Mucosa of descending colon (tissue), 3 donors: ENCODE data around the gene PRR5. TPM values are rescaled to one million over a fixed set of nuclear protein-coding genes. Genes with fewer than 3 reads are reported as not detected.

ENCODE experiments used
- ATAC-seq: fragments of 200-7000 bp; cut with Tn5 transposase; one replicate; pipeline ENCODE4 v1.9.1; 2020; ENCODE audit warnings: mild to moderate bottlenecking, moderate library complexity
- DNase-seq, 3 donors: peaks; one replicate each; pipeline ENCODE4 v3.0.0-alpha.2; 2020
- H3K36me3 ChIP-seq: fragments of 200-600 bp; one replicate; pipeline ENCODE4 v1.8.0; 2021; ENCODE audit warnings: low read depth, mild to moderate bottlenecking
- H3K4me1 ChIP-seq: fragments of 200-600 bp; one replicate; pipeline ENCODE4 v1.8.0; 2021; ENCODE audit warnings: low read depth, mild to moderate bottlenecking
- H3K4me3 ChIP-seq: fragments of 200-600 bp; one replicate; pipeline ENCODE4 v1.8.0; 2021; ENCODE audit warnings: mild to moderate bottlenecking
- H3K9me3 ChIP-seq: fragments of 200-600 bp; one replicate; pipeline ENCODE4 v1.8.0; 2021; ENCODE audit warnings: mild to moderate bottlenecking
- intact Hi-C, 2 donors: fragments of 100-400 bp; cut with DNase I in 1 of 2; cut with micrococcal nuclease in 1 of 2; formaldehyde crosslinking; loops; one replicate each; pipeline versions ENCODE4 v1.11.0 to v1.11.1; 2022; cut with DNase I, micrococcal nuclease
- total RNA-seq, 3 donors: library from RNA; stranded (reverse); fragmentation: NEBNext Ultra II Directional in 2 of 3; extraction: Animal tissue kit (Norgen Biotek cat#: 25700) in 2 of 3; gene quantifications; one replicate each; pipeline versions ENCODE4 v1.2.1 to v1.2.4, GENCODE V29; 2021 to 2023
- TF ChIP-seq, protein P1 (sequence below): fragments of 200-600 bp; IDR thresholded peaks from one replicate; pipeline ENCODE4 v1.8.0; 2022; ENCODE audit warnings: antibody characterized with exemption, mild to moderate bottlenecking
- donor health status: DM: no; HTN: no; CAD: no; lungs with moderate emphysema.
- donor health status: DM: no; HTN: no; CAD: no.
- donor health status: DM: no; HTN: yes; CAD: no.

Gene PRR5
- total RNA-seq, 3 donors from 2014 or later: 21.8 to 46.2 (median 35.1) TPM

DNA sequence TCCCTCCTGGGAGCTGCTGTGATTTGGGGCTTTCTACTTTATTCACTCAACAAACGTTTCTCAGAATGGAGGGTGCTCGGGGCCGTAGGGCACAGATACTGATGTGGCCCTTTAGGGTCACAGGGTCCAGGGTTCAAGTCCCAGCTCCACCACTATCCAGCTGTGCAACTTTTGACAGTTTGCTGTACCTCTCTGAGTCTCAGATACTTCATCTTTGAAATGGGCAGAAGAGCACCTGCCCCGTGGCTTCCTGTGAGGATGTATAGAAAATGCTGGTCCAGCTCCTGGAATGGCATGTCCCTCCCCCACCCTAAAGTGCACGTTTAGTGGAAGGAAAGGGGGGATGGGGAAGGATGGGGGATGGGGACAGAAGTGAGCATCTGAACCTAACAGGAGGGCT, 21.9 kb upstream of the PRR5 start:
- Histone ChIP-seq H3K36me3 (no peaks in the 10 kb centered on the region), H3K4me1 (peaks cover 19% of the 10 kb centered on the region), H3K9me3 (no peaks in the 10 kb centered on the region), H3K4me3 (no peak overlapping the region)
- DNase-seq (no peak), ATAC-seq (no peak)
- intact Hi-C loops: no loop called here
- TF ChIP-seq, protein P1, sequence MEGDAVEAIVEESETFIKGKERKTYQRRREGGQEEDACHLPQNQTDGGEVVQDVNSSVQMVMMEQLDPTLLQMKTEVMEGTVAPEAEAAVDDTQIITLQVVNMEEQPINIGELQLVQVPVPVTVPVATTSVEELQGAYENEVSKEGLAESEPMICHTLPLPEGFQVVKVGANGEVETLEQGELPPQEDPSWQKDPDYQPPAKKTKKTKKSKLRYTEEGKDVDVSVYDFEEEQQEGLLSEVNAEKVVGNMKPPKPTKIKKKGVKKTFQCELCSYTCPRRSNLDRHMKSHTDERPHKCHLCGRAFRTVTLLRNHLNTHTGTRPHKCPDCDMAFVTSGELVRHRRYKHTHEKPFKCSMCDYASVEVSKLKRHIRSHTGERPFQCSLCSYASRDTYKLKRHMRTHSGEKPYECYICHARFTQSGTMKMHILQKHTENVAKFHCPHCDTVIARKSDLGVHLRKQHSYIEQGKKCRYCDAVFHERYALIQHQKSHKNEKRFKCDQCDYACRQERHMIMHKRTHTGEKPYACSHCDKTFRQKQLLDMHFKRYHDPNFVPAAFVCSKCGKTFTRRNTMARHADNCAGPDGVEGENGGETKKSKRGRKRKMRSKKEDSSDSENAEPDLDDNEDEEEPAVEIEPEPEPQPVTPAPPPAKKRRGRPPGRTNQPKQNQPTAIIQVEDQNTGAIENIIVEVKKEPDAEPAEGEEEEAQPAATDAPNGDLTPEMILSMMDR: no peak

DNA sequence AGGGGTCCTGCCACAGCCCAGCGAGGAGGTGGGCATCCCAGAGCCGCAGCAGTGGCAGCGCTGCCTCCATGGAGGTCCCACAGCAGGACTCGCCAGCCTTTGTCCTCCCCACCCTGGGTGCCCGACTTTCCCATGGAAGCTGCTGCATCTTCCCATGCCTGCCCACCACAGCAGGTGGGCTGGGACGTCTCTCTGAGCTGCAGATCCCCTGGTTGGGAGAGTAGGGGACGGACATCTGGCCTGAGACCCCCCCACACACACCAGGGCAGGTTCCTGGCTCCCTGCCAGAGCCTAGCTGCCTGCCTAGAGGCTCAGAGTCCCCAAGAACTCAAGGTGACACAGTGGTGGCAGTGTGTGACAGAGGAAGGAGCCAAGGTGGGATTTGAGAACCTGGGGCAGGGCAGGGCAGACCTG, 21.5 kb upstream of the PRR5 start:
- TF ChIP-seq, protein P1: no peak

DNA sequence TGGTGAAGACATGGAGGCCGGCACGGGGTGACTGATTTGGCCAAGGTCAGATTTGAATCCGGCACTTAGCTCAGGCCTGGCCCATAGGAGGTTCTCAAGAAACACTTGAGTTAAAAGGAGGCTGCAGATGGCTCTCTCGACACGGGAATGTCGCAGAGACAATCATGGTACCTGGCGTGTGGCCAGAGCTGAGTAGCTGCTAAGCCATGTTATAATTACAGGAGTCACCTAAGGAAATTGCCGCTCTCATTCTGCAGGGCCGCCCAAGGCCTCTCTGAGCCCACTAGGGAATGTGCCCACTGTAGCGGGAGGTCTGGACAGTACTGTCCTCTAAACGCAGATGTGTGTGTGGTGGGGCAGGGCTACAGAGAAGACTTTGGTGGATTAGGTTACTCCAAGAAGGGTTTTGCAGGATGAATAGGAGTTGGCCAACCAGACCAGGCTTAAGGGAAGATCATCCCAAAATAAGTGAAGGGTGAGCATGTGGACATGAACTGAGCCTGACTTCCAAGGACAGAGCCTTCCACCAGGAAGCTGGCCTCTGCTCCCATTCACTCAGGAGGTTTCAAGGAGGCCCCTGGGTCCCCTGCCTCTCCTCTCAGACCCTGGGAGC, 19.3 kb upstream of the PRR5 start:
- DNase-seq (no peak), ATAC-seq (no peak)
- Histone ChIP-seq H3K4me1 (peaks cover 8% of the 10 kb centered on the region), H3K4me3 (no peak overlapping the region), H3K9me3 (no peaks in the 10 kb centered on the region), H3K36me3 (no peaks in the 10 kb centered on the region)
- TF ChIP-seq, protein P1: no peak
- intact Hi-C loops: no loop called here

More for the DNA sequence above, 21.5 kb upstream of the PRR5 start:
- Histone ChIP-seq H3K4me1 (peaks cover 21% of the 10 kb centered on the region), H3K4me3 (no peak overlapping the region), H3K36me3 (no peaks in the 10 kb centered on the region), H3K9me3 (no peaks in the 10 kb centered on the region)
- no peak for ATAC-seq
- intact Hi-C loops: no loop called here
- DNase-seq: no peak

DNA sequence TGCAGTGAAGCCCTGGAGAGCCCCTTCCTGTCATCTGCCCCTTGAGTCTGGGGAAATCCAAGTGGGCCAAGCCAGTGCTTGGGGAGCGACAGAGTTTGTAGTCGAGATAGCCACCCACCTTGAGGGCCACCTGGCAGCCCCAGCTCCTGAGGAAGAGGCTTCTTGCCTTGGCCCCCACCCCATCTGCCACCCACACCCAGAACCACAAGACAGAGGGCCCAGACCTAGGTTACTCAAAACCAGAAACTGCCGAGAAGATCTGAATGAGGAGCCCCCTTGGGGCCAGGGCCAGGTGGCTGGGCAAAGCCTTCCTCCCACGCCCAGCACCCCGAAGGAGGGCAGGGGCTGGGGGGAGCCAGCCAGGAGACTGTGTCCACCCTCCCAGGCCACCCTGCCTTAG, 18.8 kb upstream of the PRR5 start:
- no peak for DNase-seq
- Histone ChIP-seq H3K9me3 (no peaks in the 10 kb centered on the region), H3K4me1 (peaks cover 8% of the 10 kb centered on the region), H3K4me3 (no peak overlapping the region), H3K36me3 (no peaks in the 10 kb centered on the region)
- TF ChIP-seq, protein P1: no peak
- intact Hi-C loops: no loop called here
- no peak for ATAC-seq

DNA sequence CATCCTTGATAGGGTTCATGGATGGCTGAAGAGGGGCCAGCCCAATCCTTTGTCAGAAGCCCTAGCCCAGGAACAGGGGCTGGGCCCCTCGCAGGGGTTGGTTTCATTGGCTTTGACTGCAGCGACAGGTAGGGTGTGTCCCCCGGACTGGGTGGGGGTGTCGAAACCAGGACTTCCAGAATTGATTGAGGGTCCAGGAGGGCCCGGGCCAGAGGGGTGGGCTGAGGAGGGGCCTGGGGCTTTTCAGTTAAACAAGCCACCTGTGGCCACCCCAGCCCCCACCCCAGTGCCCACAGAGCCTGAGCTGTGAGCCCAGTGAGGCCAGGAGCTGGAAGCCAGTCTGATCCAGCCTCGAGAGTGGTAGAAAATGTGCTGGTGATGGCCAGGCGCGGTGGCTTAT, 18.1 kb upstream of the PRR5 start:
- H3K36me3 ChIP-seq: no peaks in the 10 kb centered on the region
- H3K9me3 ChIP-seq: no peaks in the 10 kb centered on the region
- ATAC-seq (no peak), DNase-seq (no peak)
- peaks cover 8% of the 10 kb centered on the region for H3K4me1 ChIP-seq
- intact Hi-C loops: no loop called here
- TF ChIP-seq, protein P1: no peak
- no peak overlapping the region for H3K4me3 ChIP-seq
